HCT116 (cell line): ENCODE measurements around the gene FAM53B. TPM values are rescaled to one million over a fixed set of nuclear protein-coding genes. Genes with fewer than 3 reads are reported as not detected.

Source experiments
- ATAC-seq: fragments of 200-7000 bp; cut with Tn5 transposase; 2 replicates; pipeline ENCODE4 v1.9.1; 2020; ENCODE audit warnings: mild to moderate bottlenecking, moderate library complexity
- BruUV-seq: library from RNA; stranded (reverse); fragments of 400-500 nt; replicated peaks from 2 replicates; lab custom pipeline; 2021; lab: Mats Ljungman, UMichigan
- CTCF ChIA-PET: fragments of 300-600 bp; sonication (Branson Sonifier 250); formaldehyde crosslinking; loops from one replicate; lab custom pipeline; 2021; ENCODE audit warnings: antibody characterized with exemption; lab: Charles Lee
- POLR2A ChIA-PET: fragments of 300-600, 350-600 bp; sonication (Branson Sonifier 250); formaldehyde crosslinking; loops from one replicate; lab custom pipeline; 2021; ENCODE audit warnings: antibody characterized with exemption; lab: Charles Lee
- RAD21 ChIA-PET, 2 experiments: fragments of 300-600 bp; sonication (Branson Sonifier 250); formaldehyde crosslinking; loops; one replicate each; lab custom pipeline; 2023; ENCODE audit warnings: low total read pairs in 2 of 2; ENCODE audit not compliant: uncharacterized antibody in 2 of 2, unreplicated experiment in 2 of 2, low non-redundant PET in 1 of 2; lab: Charles Lee
- DNase-seq: peaks from one replicate; pipeline ENCODE4 v3.0.0-alpha.2; 2010; ENCODE audit warnings: low read depth, low spot score
- H2AFZ ChIP-seq: fragments of 200-600 bp; shearing (Covaris generic), sonication (generic); 2 replicates; pipeline ENCODE4 v1.6.1; 2017; ENCODE audit warnings: low read depth, mixed run types, mixed read lengths, antibody characterized with exemption, low read length; ENCODE audit not compliant: poor library complexity, severe bottlenecking
- H3K27ac ChIP-seq: 2 replicates; pipeline ENCODE4 v1.5.1; 2012; ENCODE audit warnings: low read depth, low read length
- H3K27me3 ChIP-seq: fragments of 200-600 bp; sonication (generic); 2 replicates; pipeline ENCODE4 v1.6.1; 2016; ENCODE audit warnings: mixed run types, low read length, mixed read lengths; ENCODE audit not compliant: insufficient read depth
- H3K36me3 ChIP-seq, 2 experiments: fragments of 200-500 bp in 1 of 2; fragments of 200-600 bp in 1 of 2; sonication (Bioruptor generic) in 1 of 2; sonication (generic) in 1 of 2; 2 replicates each; pipeline versions ENCODE4 v1.5.1 to v1.6.1; 2014 to 2016; ENCODE audit warnings: low read length in 2 of 2, inconsistent platforms in 1 of 2, mixed read lengths in 1 of 2, mixed run types in 1 of 2; ENCODE audit not compliant: insufficient read depth in 2 of 2, control insufficient read depth in 1 of 2
- H3K4me1 ChIP-seq, 2 experiments: fragments of 200-600 bp in 1 of 2; sonication (generic) in 1 of 2; 2 replicates each; pipeline versions ENCODE4 v1.5.1 to v1.6.1; 2012 to 2017; ENCODE audit warnings: low read length in 2 of 2, inconsistent platforms in 1 of 2, mild to moderate bottlenecking in 1 of 2, mixed read lengths in 1 of 2, mixed run types in 1 of 2, moderate library complexity in 1 of 2; ENCODE audit not compliant: insufficient read depth in 2 of 2, control insufficient read depth in 1 of 2
- H3K4me2 ChIP-seq: fragments of 200-600 bp; sonication (generic); 2 replicates; pipeline ENCODE4 v1.6.1; 2017; ENCODE audit warnings: mixed run types, low read length, mixed read lengths
- H3K4me3 ChIP-seq, 2 experiments: fragments of 200-600 bp in 1 of 2; sonication (generic) in 1 of 2; replicated peaks in 1 of 2; 2 replicates each; pipeline ENCODE4 v1.5.1; 2011 to 2016; ENCODE audit warnings: low read length in 2 of 2, control low read depth in 1 of 2, low read depth in 1 of 2, mild to moderate bottlenecking in 1 of 2, mixed read lengths in 1 of 2, mixed run types in 1 of 2
- H3K79me2 ChIP-seq: fragments of 200-600 bp; sonication (generic); 2 replicates; pipeline ENCODE4 v1.6.1; 2017; ENCODE audit warnings: mild to moderate bottlenecking, mixed run types, low read length, moderate library complexity, mixed read lengths; ENCODE audit not compliant: insufficient read depth
- H3K9ac ChIP-seq: fragments of 200-600 bp; sonication (generic); 2 replicates; pipeline ENCODE4 v1.6.1; 2016; ENCODE audit warnings: low read length, mixed read lengths
- H3K9me2 ChIP-seq: fragments of 200-600 bp; sonication (generic), shearing (Covaris generic); 2 replicates; pipeline ENCODE4 v1.6.1; 2017; ENCODE audit warnings: mixed run types, mild to moderate bottlenecking, moderate library complexity; ENCODE audit not compliant: insufficient read depth
- H3K9me3 ChIP-seq, 2 experiments: fragments of 200-500 bp in 1 of 2; fragments of 200-600 bp in 1 of 2; sonication (Bioruptor generic) in 1 of 2; sonication (generic) in 1 of 2; 2 replicates each; pipeline ENCODE4 v1.6.1; 2014 to 2017; ENCODE audit warnings: low read length in 2 of 2, mixed read lengths in 2 of 2, inconsistent platforms in 1 of 2, low read depth in 1 of 2, mild to moderate bottlenecking in 1 of 2, mixed run types in 1 of 2, moderate library complexity in 1 of 2; ENCODE audit not compliant: control insufficient read depth in 1 of 2, insufficient read depth in 1 of 2
- H4K20me1 ChIP-seq: fragments of 200-600 bp; sonication (generic), shearing (Covaris generic); 2 replicates; pipeline ENCODE4 v1.6.1; 2017; ENCODE audit warnings: mixed run types, mild to moderate bottlenecking, moderate library complexity; ENCODE audit not compliant: insufficient read depth
- CEBPB ChIP-seq: IDR thresholded peaks from 2 replicates; pipeline ENCODE4 v1.6.1; 2012; ENCODE audit warnings: low read depth
- CTCF ChIP-seq, 3 experiments: fragments of 200-600 bp in 1 of 3; sonication (generic) in 1 of 3; IDR thresholded peaks in 2 of 3; conservative IDR thresholded peaks in 1 of 3; 2 replicates each; pipeline ENCODE4 v1.5.1; 2012 to 2017; ENCODE audit warnings: low read depth in 2 of 3, low read length in 2 of 3, antibody characterized with exemption in 1 of 3, borderline replicate concordance in 1 of 3, control low read depth in 1 of 3, mild to moderate bottlenecking in 1 of 3, mixed read lengths in 1 of 3, mixed run types in 1 of 3, moderate library complexity in 1 of 3; ENCODE audit not compliant: insufficient read depth in 1 of 3
- EGR1 ChIP-seq: IDR thresholded peaks from 2 replicates; pipeline ENCODE4 v1.6.1; 2012; ENCODE audit warnings: low read depth
- FOSL1 ChIP-seq: IDR thresholded peaks from 2 replicates; pipeline ENCODE4 v1.6.1; 2012; ENCODE audit warnings: low read depth
- POLR2A ChIP-seq: IDR thresholded peaks from 2 replicates; pipeline ENCODE4 v1.7.0; 2011; ENCODE audit warnings: borderline replicate concordance; ENCODE audit not compliant: insufficient read depth, insufficient read length; ENCODE audit errors: extremely low read depth
- RAD21 ChIP-seq: IDR thresholded peaks from 2 replicates; pipeline ENCODE4 v1.6.1; 2012; ENCODE audit warnings: low read depth, mild to moderate bottlenecking
- REST ChIP-seq: IDR thresholded peaks from 2 replicates; pipeline ENCODE4 v1.6.1; 2012; ENCODE audit warnings: low read depth
- intact Hi-C: fragments of 100-400 bp; cut with micrococcal nuclease; formaldehyde crosslinking; loops from 2 replicates; pipeline ENCODE4 v1.10.0; 2022
- total RNA-seq: library from RNA; stranded (reverse); gene quantifications from one replicate; pipeline ENCODE4 v1.2.1, GENCODE V29; 2021; ENCODE audit not compliant: unreplicated experiment

Gene FAM53B
- total RNA-seq, 1 experiment from 2014 or later: 19.6 TPM

- H3K4me1 ChIP-seq: peaks cover 31 to 46% of the 10 kb centered on the region in 2 experiments
- no peak overlapping the region for H3K9ac ChIP-seq
- intact Hi-C loops: loop anchor here (1.0 to 5.0 kb wide), 6 partner anchors 93 to 1158 kb away; partner anchors contain the start of gene OAT
- no peak for DNase-seq
- no peak overlapping the region for H3K4me3 ChIP-seq
- ChIA-PET POLR2A (interaction anchor here (0.8 kb wide), 1 partner anchor 15 kb away, joined by 3 read pairs; no protein-coding TSS in a partner anchor), RAD21 (interaction anchor here (1.2 kb wide), 1 partner anchor 210 kb away, joined by 7 to 10 read pairs; no protein-coding TSS in a partner anchor), CTCF (interaction anchor here (0.8 to 3.0 kb wide), 39 partner anchors 7 to 746 kb away, joined by 3 to 46 read pairs (median 5); partner anchors contain the start of genes EEF1AKMT2 and LHPP)
- TF ChIP-seq FOSL1: no peak
- TF ChIP-seq POLR2A: no peak
- no peak for TF ChIP-seq RAD21
- no peak for TF ChIP-seq CTCF (IDR thresholded peaks at IDR 0.05 in 2 of 3, conservative IDR thresholded peaks at IDR 0.05 in 1 of 3; ENCODE audit: borderline replicate concordance in 1 of 3, insufficient read depth in 1 of 3, low read depth in 2 of 3, low read length in 2 of 3)
- no peak for TF ChIP-seq EGR1
- TF ChIP-seq REST: no peak
- TF ChIP-seq CEBPB: no peak
- H3K27ac ChIP-seq: no peak overlapping the region
- no peaks in the 10 kb centered on the region for H3K9me3 ChIP-seq
- no peaks in the 10 kb centered on the region for H4K20me1 ChIP-seq
- BruUV-seq: no TSS peak
- H3K36me3 ChIP-seq: no peaks in the 10 kb centered on the region
- H2AFZ ChIP-seq: no peak overlapping the region
- H3K27me3 ChIP-seq: no peaks in the 10 kb centered on the region
- H3K79me2 ChIP-seq: peaks cover 27% of the 10 kb centered on the region; the same call in 1 of the 2 replicates
- no peak for ATAC-seq
- no peak overlapping the region for H3K4me2 ChIP-seq
- no peaks in the 10 kb centered on the region for H3K9me2 ChIP-seq
These were observed 3.6 kb downstream of the FAM53B start for GRCh38 chr10:124740369-124741280.
